Ammon's horn (tissue), 1 donor: ENCODE data around the gene IRAK1.
A peak's percentile ranks its signal among the peaks of the same experiment; 100 is the strongest.

Experiments
- DNase-seq: peaks from one replicate; pipeline ENCODE4 v3.0.0-alpha.2; 2016; ENCODE audit warnings: low spot score

The IRAK1 gene

GRCh38 chrX:154019633-154020528 is at the start of gene IRAK1:
IRAK1 (minus strand) TSS chrX:154019902; CDS start chrX:154019812, 90 bp downstream.
- no peak for DNase-seq

- DNase-seq = no peak
Observed at GRCh38 chrX:154068560-154068959, 48.9 kb upstream of the IRAK1 start.

GRCh38 chrX:154064637-154065435 is 45.1 kb upstream of the IRAK1 start:
- no peak for DNase-seq

GRCh38 chrX:154063234-154063633 is 43.5 kb upstream of the IRAK1 start:
- DNase-seq = no peak

GRCh38 chrX:154061801-154062200 is 42.1 kb upstream of the IRAK1 start:
- no peak for DNase-seq

GRCh38 chrX:154059729-154060245 is 40.1 kb upstream of the IRAK1 start:
- DNase-seq = no peak

- no peak for DNase-seq
Observed at GRCh38 chrX:154059231-154059630, 39.5 kb upstream of the IRAK1 start.

GRCh38 chrX:154058214-154058997 is 38.7 kb upstream of the IRAK1 start:
- no peak for DNase-seq

GRCh38 chrX:154057791-154058190 is 38.1 kb upstream of the IRAK1 start:
- DNase-seq = no peak

GRCh38 chrX:154056770-154057241 is 37.1 kb upstream of the IRAK1 start:
- no peak for DNase-seq

- peak; percentile 70 for DNase-seq
Observed at GRCh38 chrX:154051201-154051810, 31.6 kb upstream of the IRAK1 start.

- no peak for DNase-seq
Observed at GRCh38 chrX:154050113-154050495, 30.4 kb upstream of the IRAK1 start.

- no peak for DNase-seq
Observed at GRCh38 chrX:154049209-154050112, 29.8 kb upstream of the IRAK1 start.

- DNase-seq = no peak
Observed at GRCh38 chrX:154048398-154048797, 28.7 kb upstream of the IRAK1 start.

- no peak for DNase-seq
Observed at GRCh38 chrX:154046940-154047610, 27.4 kb upstream of the IRAK1 start.

- DNase-seq = peak; percentile 32
Observed at GRCh38 chrX:154046031-154046781, 26.5 kb upstream of the IRAK1 start.

GRCh38 chrX:154044091-154044490 is 24.4 kb upstream of the IRAK1 start:
- DNase-seq = no peak

GRCh38 chrX:154043003-154043763 is 23.5 kb upstream of the IRAK1 start:
- DNase-seq = no peak
